ENCODE results near the gene CYP24A1. TPM values are rescaled to one million over a fixed set of nuclear protein-coding genes. Genes with fewer than 3 reads are reported as not detected.
A peak's percentile ranks its signal among the peaks of the same experiment; 100 is the strongest.

Gene CYP24A1
- total RNA-seq, 1 donor = 0.27 TPM

DNA sequence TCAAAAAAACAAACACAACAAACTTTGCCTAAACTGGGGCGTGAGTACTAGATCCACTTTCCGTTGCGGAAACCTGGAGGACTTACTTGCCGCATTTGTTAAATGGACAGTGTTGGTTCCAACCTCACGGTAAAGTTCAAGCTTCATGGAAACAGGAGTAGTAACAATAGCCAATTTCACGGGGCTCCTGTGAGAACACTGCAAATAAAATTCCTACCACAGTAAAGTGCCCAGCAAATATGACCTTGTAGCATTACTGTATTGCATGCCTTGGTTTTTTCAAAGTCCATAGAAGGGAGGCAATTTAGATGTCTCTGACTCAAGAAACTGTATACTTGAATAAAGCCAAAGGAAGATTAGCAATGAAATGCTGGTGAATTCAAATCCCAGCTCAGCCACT lies 3.6 kb upstream of the CYP24A1 start:
- no peak for DNase-seq (ENCODE audit: low read depth in 2 of 3, low spot score in 2 of 3)

GRCh38 chr20:54176610-54177009 lies 2.8 kb upstream of the CYP24A1 start:
- DNase-seq (ENCODE audit: low read depth in 2 of 3, low spot score in 2 of 3) = no peak

DNA sequence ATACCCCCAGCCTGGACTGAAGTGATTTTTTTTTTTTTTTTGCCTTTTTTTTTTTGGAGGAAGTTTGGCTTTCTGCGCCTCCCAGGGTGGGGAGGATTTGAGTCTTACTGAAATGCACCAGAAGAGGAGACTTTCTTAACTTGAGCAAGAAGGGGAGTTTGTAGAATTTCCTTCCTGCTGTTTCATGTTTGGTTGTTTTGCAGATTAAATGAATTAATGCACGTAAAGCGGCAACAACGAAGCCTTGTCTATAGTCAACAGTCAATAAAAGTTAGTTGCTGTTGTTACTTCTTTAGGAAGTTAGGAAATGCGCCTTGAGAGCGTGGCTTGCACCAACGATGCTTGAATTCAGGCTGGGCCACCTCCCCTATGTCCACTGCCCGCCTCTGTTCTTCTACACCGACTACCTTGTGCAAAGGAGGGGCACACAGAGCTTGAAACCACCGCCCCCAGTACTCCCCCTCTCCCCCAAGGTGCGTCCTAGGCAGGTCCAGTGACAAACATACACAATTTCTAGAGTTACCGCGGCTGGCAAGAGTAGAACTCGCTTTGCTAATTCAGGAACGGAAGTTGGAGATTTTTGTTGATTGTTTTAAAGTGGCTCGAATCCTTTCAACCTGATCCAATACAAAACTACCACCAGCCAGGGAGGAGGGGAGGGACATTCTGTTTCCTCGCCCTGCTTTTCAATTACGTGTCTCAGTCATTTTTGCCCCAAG lies 830 bp upstream of the CYP24A1 start:
- DNase-seq (ENCODE audit: low read depth in 2 of 3, low spot score in 2 of 3) = peak in 1 of 3 donors; percentile 9

GRCh38 chr20:54172856-54173652 lies 732 bp downstream of the CYP24A1 start:
- DNase-seq (ENCODE audit: low read depth in 2 of 3, low spot score in 2 of 3) = no peak

DNA sequence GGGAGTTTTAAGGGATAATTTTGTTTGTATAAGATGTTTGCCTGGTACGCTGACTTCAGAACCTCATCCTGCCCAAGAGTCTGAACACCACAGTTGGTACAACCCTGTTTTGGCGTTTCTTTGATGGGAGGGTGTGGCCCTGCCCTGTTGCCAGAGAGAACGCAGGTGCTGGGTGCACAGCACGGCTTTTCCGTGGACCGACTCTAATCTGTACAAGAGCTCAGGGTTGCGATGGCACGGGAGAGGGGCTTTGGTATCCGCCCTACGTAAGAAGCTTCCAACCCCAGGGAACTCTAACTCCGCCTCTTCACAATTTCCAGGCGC lies 1.3 kb downstream of the CYP24A1 start:
- DNase-seq (ENCODE audit: low read depth in 2 of 3, low spot score in 2 of 3) = no peak

GRCh38 chr20:54170963-54171362 lies 2.8 kb downstream of the CYP24A1 start:
- no peak for DNase-seq (ENCODE audit: low read depth in 2 of 3, low spot score in 2 of 3)

GRCh38 chr20:54170026-54170471 lies 3.7 kb downstream of the CYP24A1 start:
- no peak for DNase-seq (ENCODE audit: low read depth in 2 of 3, low spot score in 2 of 3)

- DNase-seq (ENCODE audit: low read depth in 2 of 3, low spot score in 2 of 3) = no peak
Measured at GRCh38 chr20:54168961-54169862, 4.6 kb downstream of the CYP24A1 start.

DNA sequence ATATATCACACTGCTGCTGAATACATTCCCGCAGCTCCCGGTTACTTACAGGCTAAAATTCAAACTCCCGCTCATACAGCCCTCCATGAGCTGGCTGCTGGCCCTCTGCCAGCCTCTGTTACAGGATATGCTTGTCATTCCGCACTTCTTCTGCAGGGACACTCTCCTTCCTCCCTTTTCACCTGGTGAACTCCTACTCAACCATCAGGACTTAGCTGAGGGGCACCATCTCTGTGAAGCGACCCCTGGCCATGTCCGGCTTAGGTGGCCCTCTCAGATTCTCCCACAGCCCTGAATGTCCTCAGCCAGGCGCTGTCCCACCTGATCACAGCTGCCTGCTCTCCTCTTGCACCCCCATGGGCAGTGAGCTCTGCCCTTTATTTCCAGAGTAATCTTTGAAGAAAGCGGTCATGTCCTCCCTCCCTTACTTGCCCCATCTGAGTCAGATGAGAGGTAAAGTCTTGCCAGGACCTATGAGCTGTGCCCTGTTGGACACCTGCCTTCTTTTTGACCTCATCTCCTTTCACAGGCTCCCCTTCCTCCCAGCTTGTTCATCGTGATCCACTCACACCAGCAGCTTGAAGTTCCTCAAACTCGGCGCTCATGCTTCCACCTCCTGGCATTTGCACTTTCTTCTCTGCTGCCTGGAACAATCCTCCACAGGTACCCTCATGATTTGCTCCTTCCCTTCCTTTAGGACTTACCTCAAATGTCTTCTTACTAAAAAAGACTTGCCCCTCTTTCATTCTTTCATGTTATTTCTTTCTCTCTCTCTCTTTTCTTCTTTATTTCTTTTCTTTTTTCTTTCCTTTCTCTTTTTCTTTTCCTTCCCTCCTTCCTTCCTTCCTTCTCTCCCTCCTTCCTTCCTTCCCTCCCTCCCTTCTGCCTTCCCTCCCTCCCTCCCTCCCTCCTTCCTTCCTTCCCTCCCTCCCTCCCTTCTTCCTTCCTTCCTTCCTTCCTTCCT lies 5.6 kb downstream of the CYP24A1 start:
- no peak for DNase-seq (ENCODE audit: low read depth in 2 of 3, low spot score in 2 of 3)

DNA sequence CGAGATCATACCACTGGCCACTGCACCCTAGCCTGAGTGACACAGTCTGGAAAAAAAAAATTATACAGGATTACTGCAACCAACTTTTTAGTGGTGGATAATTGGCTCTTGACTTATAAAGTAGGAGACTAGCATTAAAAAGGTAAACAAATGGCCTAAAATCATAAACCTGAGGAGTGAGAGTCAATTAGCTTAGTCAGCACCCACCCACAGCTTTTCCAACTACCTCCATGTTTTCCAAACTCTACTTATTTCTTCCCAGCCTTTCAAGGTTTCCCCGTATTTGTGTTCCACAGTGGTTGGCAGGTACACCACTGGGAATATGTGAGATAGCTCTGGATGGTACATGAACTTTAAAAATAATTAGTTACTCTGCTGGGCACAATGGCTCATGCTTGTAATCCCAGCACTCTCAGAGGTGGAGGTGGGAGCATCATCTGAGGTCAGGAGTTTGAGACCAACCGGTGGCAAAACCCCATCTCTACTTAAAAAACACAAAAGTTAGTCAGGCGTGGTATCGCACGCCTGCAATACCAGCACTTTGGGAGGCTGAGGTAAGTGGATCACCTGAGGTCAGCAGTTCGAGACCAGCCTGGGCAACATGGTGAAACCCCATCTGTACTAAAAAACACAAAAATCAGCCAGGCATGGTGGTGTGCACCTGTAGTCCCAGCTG lies 6.7 kb downstream of the CYP24A1 start:
- no peak for DNase-seq (ENCODE audit: low read depth in 2 of 3, low spot score in 2 of 3)

GRCh38 chr20:54165803-54166202 lies 8.0 kb downstream of the CYP24A1 start:
- DNase-seq (ENCODE audit: low read depth in 2 of 3, low spot score in 2 of 3) = no peak

DNA sequence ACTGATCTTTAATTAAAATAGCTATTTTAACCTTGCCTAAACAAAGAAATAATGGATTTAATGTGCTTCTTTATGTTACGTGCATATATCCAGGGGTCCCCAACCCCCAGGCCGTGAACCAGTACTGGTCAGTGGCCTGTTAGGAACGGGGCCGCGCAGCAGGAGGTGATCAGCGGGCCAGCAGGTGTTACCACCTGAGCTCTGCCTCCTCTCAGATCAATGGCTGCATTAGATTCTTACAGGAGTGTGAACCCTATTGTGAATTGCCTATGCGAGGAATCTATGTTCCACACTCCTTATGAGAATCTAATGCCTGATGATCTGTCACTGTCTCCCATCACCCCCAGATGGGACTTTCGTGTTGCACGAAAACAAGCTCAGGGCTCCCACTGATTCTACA lies 8.8 kb downstream of the CYP24A1 start:
- no peak for DNase-seq (ENCODE audit: low read depth in 2 of 3, low spot score in 2 of 3)

DNA sequence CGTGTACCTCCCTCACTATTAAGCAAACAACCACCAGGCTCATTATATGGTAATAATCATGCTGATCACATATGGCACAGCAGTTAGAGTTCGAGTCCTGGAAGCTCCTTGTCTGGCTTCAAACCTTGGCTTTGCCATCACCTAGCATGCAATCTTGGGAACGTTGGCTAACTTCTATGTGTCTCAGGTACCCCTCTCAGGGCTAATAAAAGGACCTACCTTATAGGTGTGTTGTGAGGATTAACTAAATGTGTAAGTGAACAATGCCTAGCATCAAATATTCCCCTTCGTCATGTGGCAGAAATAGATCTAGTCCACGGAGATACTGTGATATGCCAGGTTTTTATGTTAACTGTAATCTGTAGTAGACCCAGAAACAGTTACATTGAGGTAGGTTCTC lies 10.4 kb downstream of the CYP24A1 start:
- no peak for DNase-seq (ENCODE audit: low read depth in 2 of 3, low spot score in 2 of 3)

GRCh38 chr20:54162378-54163009 lies 11.3 kb downstream of the CYP24A1 start:
- no peak for DNase-seq (ENCODE audit: low read depth in 2 of 3, low spot score in 2 of 3)

DNA sequence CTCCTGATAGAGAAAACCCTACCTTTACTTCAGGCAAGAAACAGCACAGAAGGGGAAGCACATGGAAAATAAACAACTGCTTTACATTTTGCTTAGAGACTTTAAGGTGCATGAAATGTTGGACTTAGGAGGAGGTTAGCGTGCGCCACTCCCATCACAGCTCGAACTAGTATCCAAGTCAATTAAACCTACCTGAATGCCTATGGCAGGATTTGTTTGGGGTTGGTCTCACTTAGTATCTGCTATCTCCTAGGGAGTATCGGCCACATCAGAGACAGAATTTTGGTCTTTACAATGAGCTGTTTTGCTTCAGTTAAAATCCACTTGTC lies 12.0 kb downstream of the CYP24A1 start:
- no peak for DNase-seq (ENCODE audit: low read depth in 2 of 3, low spot score in 2 of 3)

DNA sequence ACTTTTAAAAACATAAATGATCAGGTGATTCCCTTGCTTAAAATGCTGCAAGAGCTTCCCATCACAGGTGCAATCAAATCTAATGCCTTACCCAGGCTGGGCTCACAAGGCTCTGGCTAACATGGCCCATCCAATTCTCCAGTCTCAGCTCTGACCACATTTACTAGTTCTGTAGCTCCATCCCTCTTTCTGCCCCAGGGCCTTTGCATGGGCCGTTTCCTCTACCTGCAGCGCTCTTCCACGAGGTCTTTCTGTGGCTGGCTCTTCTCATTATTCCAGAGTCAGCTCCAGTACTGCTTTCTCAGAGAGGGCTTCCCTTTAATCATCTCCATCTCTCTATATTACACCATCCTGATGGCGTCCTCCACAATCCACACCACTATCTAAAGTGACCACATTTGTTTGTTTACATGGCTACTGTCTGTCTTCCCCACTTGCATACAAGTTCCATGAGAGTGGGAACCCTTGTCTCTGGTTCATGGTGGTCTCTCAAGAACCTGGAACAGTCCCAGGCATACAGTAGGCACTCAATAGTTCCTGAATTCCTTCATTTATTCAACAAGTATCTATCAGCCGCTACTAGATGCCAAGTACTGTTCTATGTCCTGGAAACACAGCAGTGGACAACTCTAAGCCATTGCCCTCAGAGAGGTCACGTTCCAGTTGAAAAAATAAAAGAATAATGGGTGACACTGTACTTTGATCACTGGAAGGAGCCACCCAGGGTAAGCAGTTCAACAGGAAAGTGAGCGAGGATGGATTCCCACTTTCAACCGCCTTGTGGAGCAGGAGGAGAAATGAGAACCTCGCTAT lies 12.6 kb downstream of the CYP24A1 start:
- DNase-seq (ENCODE audit: low read depth in 2 of 3, low spot score in 2 of 3) = no peak

GRCh38 chr20:54160065-54161007 lies 13.4 kb downstream of the CYP24A1 start:
- no peak for DNase-seq (ENCODE audit: low read depth in 2 of 3, low spot score in 2 of 3)

Data from hematopoietic multipotent progenitor cell (in vitro differentiated cells).